ENCODE data around the gene AEBP2.

The AEBP2 gene

DNA sequence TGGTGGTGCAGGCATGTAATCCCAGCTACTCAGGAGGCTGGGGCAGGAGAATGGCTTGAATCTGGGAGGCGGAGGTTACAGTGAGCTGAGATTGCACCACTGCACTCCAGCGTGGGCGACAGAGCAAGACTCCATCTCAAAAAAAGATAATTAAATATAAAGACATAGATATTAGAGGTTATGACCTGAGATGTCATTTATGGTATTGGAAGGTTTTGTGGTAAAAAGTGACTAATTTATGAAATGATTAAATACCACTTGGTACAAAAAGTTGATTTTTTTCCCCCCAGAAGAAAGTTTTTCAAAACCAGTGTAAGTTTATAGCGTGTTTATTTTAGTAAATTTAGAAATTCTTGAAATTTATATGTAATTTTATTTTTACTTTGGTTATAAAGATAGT, 4.3 kb downstream of the AEBP2 start:
- H3K4me3 ChIP-seq (ENCODE audit: insufficient read depth, low read length, poor library complexity, severe bottlenecking): peak overlapping the region; percentile 89
- no peaks in the 10 kb centered on the region for H3K9me2 ChIP-seq (replicated peaks; ENCODE audit: insufficient read depth, low read length)
- no peak overlapping the region for H2AFZ ChIP-seq (ENCODE audit: low read depth, low read length, severe bottlenecking)
- no peaks in the 10 kb centered on the region for H3K27me3 ChIP-seq (ENCODE audit: low read length)
- H3K27ac ChIP-seq (ENCODE audit: low read depth, low read length): peak overlapping the region; percentile 71
- peak overlapping the region; percentile 95 for H3K4me2 ChIP-seq (ENCODE audit: low read depth, low read length, poor library complexity, severe bottlenecking)
- H3K9ac ChIP-seq (ENCODE audit: low read length): peak overlapping the region; percentile 23; the same call in 1 of the 2 replicates
- H3K36me3 ChIP-seq (ENCODE audit: low read length): peaks cover 9% of the 10 kb centered on the region
- peaks cover 8% of the 10 kb centered on the region for H4K20me1 ChIP-seq (ENCODE audit: low read depth, low read length)
- TF ChIP-seq, protein P1, sequence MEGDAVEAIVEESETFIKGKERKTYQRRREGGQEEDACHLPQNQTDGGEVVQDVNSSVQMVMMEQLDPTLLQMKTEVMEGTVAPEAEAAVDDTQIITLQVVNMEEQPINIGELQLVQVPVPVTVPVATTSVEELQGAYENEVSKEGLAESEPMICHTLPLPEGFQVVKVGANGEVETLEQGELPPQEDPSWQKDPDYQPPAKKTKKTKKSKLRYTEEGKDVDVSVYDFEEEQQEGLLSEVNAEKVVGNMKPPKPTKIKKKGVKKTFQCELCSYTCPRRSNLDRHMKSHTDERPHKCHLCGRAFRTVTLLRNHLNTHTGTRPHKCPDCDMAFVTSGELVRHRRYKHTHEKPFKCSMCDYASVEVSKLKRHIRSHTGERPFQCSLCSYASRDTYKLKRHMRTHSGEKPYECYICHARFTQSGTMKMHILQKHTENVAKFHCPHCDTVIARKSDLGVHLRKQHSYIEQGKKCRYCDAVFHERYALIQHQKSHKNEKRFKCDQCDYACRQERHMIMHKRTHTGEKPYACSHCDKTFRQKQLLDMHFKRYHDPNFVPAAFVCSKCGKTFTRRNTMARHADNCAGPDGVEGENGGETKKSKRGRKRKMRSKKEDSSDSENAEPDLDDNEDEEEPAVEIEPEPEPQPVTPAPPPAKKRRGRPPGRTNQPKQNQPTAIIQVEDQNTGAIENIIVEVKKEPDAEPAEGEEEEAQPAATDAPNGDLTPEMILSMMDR (IDR thresholded peaks at IDR 0.05; ENCODE audit: insufficient read depth, low read length, poor library complexity, severe bottlenecking): no peak
- TF ChIP-seq EZH2phosphoT487 (conservative IDR thresholded peaks at IDR 0.05; ENCODE audit: low read length): no peak
- H3F3A ChIP-seq (ENCODE audit: insufficient read depth): peaks cover 15% of the 10 kb centered on the region
- peaks cover 83% of the 10 kb centered on the region for H3K79me2 ChIP-seq (ENCODE audit: insufficient read depth, low read length)
- H3K9me3 ChIP-seq (ENCODE audit: insufficient read depth, low read length): no peaks in the 10 kb centered on the region

DNA sequence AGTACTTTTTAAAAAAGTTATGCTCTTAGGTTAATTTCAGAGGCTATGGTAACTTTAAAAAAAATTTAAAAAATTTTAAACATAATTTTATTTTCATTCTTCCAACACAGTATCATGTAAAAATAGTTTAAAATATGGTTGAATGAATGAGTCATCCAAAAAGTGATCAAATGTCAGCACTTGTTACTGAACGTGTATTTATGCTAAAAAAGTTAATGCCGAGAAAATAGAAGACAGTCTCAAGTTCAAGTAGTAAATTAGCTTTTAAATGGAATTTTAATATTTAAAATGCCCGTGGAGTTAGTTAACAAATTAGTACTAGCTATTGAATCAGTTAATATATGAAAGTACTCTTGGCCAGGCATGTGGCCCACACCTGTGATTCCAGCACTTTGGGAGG, 4.8 kb downstream of the AEBP2 start:
- peaks cover 9% of the 10 kb centered on the region for H3F3A ChIP-seq (ENCODE audit: insufficient read depth)
- no peaks in the 10 kb centered on the region for H3K9me2 ChIP-seq (replicated peaks; ENCODE audit: insufficient read depth, low read length)
- H3K4me3 ChIP-seq (ENCODE audit: insufficient read depth, low read length, poor library complexity, severe bottlenecking): peak overlapping the region; percentile 89
- H3K9me3 ChIP-seq (ENCODE audit: insufficient read depth, low read length): no peaks in the 10 kb centered on the region
- peak overlapping the region; percentile 95 for H3K4me2 ChIP-seq (ENCODE audit: low read depth, low read length, poor library complexity, severe bottlenecking)
- H3K27ac ChIP-seq (ENCODE audit: low read depth, low read length): peak overlapping the region; percentile 71
- peaks cover 9% of the 10 kb centered on the region for H3K36me3 ChIP-seq (ENCODE audit: low read length)
- H3K27me3 ChIP-seq (ENCODE audit: low read length): no peaks in the 10 kb centered on the region
- H3K9ac ChIP-seq (ENCODE audit: low read length): peak overlapping the region; percentile 23
- no peak overlapping the region for H2AFZ ChIP-seq (ENCODE audit: low read depth, low read length, severe bottlenecking)
- peaks cover 88% of the 10 kb centered on the region for H3K79me2 ChIP-seq (ENCODE audit: insufficient read depth, low read length)
- TF ChIP-seq EZH2phosphoT487 (conservative IDR thresholded peaks at IDR 0.05; ENCODE audit: low read length): no peak
- TF ChIP-seq, protein P1 (IDR thresholded peaks at IDR 0.05; ENCODE audit: insufficient read depth, low read length, poor library complexity, severe bottlenecking): no peak
- peaks cover 11% of the 10 kb centered on the region for H4K20me1 ChIP-seq (ENCODE audit: low read depth, low read length)

DNA sequence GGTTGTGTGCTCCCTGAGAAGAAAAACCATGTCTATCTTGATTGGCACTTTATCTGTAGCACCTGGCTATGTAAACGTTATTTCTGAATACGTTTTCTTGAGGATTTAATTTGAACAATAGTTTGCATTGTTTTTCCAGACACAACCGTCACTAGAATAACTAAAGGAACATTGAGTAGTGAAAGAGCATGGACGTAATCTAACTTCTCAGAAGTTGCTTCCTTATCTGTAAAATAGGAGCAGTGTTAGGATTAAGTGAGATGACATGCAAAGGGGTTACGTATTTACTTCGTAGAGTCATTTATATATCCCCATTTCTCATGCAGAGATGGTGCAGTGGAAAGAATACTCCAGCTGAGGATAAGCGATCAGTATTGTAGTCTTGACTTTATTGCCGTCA, 8.1 kb downstream of the AEBP2 start:
- Histone ChIP-seq H2AFZ (ENCODE audit: low read depth, low read length, severe bottlenecking) (no peak overlapping the region), H3K36me3 (ENCODE audit: low read length) (no peaks in the 10 kb centered on the region; the same call in 1 of the 2 replicates), H3K27me3 (ENCODE audit: low read length) (no peaks in the 10 kb centered on the region), H3K4me3 (ENCODE audit: insufficient read depth, low read length, poor library complexity, severe bottlenecking) (no peak overlapping the region), H3F3A (ENCODE audit: insufficient read depth) (peaks cover 9% of the 10 kb centered on the region; the same call in 1 of the 2 replicates), H3K4me2 (ENCODE audit: low read depth, low read length, poor library complexity, severe bottlenecking) (peak overlapping the region; percentile 2), H3K27ac (ENCODE audit: low read depth, low read length) (no peak overlapping the region), H3K9me3 (ENCODE audit: insufficient read depth, low read length) (no peaks in the 10 kb centered on the region), H3K9ac (ENCODE audit: low read length) (no peak overlapping the region), H3K79me2 (ENCODE audit: insufficient read depth, low read length) (peaks cover 100% of the 10 kb centered on the region), H4K20me1 (ENCODE audit: low read depth, low read length) (peaks cover 22% of the 10 kb centered on the region; the same call in 1 of the 2 replicates), H3K9me2 (replicated peaks; ENCODE audit: insufficient read depth, low read length) (no peaks in the 10 kb centered on the region)
- TF ChIP-seq EZH2phosphoT487 (conservative IDR thresholded peaks at IDR 0.05; ENCODE audit: low read length): no peak

DNA sequence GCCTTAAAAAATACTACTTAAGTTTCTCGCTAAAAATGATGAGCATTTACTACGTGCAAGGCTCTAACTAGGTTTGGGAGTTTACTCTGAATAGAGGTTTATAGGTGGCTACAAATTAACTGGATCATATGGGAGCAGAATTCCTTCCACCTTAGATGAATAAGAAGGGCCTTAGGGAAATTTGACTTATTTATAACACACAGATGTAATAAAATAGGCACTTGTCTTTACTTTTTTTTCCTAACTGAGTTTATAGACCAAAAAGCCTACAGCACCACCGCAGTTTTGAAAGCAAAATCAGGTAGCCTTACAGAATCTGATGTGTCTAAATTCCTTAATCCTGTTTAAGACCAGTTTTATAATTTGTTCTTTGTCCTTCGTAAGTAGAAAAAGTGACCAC, 10.5 kb downstream of the AEBP2 start:
- Histone ChIP-seq H3K79me2 (ENCODE audit: insufficient read depth, low read length) (peaks cover 100% of the 10 kb centered on the region), H3K9me3 (ENCODE audit: insufficient read depth, low read length) (no peaks in the 10 kb centered on the region), H3K4me2 (ENCODE audit: low read depth, low read length, poor library complexity, severe bottlenecking) (peak overlapping the region; percentile 56), H3K27ac (ENCODE audit: low read depth, low read length) (peak overlapping the region; percentile 32; the same call in 1 of the 2 replicates), H2AFZ (ENCODE audit: low read depth, low read length, severe bottlenecking) (no peak overlapping the region), H3K9ac (ENCODE audit: low read length) (peak overlapping the region; percentile 28; the same call in 1 of the 2 replicates), H3K4me3 (ENCODE audit: insufficient read depth, low read length, poor library complexity, severe bottlenecking) (no peak overlapping the region), H3K36me3 (ENCODE audit: low read length) (no peaks in the 10 kb centered on the region), H3K27me3 (ENCODE audit: low read length) (no peaks in the 10 kb centered on the region), H3K9me2 (replicated peaks; ENCODE audit: insufficient read depth, low read length) (no peaks in the 10 kb centered on the region), H3F3A (ENCODE audit: insufficient read depth) (no peaks in the 10 kb centered on the region; the same call in 1 of the 2 replicates), H4K20me1 (ENCODE audit: low read depth, low read length) (peaks cover 32% of the 10 kb centered on the region; the same call in 1 of the 2 replicates)
- TF ChIP-seq, protein P1 (IDR thresholded peaks at IDR 0.05; ENCODE audit: insufficient read depth, low read length, poor library complexity, severe bottlenecking): no peak
- no peak for TF ChIP-seq EZH2phosphoT487 (conservative IDR thresholded peaks at IDR 0.05; ENCODE audit: low read length)
